Stimulated activated CD8-positive, alpha-beta memory T cell treated with anti-CD3 and anti-CD28 coated beads, Interleukin-12 subunit alpha, Interleukin-12 subunit beta, amount 100 ng/mL, for 24 hours (primary cell): Measurements from ENCODE around the gene UGT1A3.
"Not testable (repeated sequence)": the region's sequence is repeated elsewhere in the genome, so short reads cannot be mapped to it uniquely, and the experiment has no call there.

Experiments
- DNase-seq: peaks from one replicate; pipeline ENCODE4 v3.0.0-alpha.2; 2020; ENCODE audit errors: extremely low read depth

Gene UGT1A3

DNA sequence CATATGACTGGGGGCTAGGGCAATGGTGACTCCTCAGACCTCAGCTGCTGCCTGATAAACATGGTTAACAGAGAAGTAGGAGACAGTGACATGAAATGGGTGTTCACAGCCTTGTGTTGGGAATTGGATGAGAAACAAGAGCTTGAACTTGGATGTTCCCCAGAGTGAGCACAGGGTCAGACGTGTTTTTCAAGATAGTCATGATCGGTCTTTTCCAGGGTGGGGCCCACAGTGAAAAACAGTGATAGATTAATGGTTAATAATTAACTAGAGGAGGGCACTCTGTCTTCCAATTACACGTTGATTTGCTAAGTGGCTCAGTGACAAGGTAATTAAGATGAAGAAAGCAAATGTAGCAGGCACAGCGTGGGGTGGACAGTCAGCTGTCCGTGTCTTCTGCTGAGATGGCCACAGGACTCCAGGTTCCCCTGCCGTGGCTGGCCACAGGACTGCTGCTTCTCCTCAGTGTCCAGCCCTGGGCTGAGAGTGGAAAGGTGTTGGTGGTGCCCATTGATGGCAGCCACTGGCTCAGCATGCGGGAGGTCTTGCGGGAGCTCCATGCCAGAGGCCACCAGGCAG lies at the start of gene UGT1A3:
Gene UGT1A3 (plus strand): TSS at position 320 of the 579 bp plus-strand sequence. CDS start 85 bp downstream, at position 405.
- no peak for DNase-seq

DNA sequence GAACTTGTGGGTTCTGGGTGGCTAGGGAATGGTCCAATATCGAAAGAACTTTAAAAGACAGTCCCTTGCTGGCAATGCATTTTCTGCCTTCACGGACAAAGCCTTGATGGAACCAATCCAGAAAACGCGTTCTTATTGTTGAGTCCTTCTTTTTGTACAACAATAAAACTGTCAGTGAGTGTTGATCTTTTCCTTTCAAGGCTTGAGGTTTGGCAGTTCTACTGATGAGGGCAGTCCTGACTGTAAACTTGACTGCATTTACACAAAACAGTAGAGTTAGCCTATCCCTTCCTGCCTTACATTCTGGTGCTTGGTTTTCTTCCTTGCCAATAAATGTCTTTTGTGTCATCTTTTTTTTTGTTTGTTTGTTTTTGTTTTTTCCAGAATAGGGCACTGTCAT lies 49.6 kb upstream of the UGT1A3 start:
- DNase-seq, result no peak

DNA sequence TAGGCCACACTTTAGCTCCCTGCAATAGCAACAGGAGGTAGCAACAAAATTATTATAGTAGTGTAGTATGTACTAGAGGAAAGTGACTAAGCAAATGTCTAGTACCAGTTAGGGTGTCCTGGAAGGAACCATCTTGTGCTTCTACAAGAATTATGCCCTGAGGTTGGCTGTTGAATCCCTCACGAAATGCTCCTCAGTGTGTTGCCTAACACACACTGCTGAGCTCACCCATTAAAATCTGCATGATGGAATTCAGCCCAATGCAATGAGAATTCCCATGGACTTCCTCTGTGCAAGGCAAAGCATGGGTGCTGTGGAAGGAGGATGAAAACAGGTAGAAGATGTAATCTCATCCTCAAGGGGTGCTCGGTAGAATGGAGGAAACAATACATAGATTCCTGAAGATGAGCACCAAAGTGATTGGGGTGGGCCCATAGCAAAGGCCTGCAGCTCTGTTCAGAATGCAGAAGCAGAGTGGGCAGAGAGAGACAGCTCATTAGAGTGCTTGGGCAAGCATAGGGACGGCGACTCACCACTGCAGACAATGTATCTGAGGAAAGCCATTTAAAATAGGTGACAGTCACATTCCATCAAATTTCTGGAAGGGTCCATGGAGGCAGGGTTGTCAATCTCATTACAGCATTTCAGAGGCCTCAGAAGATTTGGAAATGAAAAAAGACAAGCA lies 48.3 kb upstream of the UGT1A3 start:
- no peak for DNase-seq

DNA sequence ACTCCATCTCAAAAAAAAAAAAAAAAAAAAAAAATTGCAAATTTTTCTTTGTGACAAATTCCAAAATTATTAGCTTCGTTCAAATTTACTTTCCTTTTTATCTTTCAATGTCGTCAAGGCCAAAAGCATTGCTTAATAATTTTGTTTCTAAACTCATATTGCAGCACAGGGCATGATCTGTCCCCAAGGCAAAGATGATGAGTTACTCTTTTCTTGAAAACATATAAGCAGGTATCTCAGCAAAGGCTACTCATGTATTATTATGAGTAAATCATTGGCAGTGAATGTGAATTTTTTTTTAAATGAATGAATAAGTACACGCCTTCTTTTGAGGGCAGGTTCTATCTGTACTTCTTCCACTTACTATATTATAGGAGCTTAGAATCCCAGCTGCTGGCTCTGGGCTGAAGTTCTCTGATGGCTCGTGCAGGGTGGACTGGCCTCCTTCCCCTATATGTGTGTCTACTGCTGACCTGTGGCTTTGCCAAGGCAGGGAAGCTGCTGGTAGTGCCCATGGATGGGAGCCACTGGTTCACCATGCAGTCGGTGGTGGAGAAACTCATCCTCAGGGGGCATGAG lies 47.2 kb upstream of the UGT1A3 start, which contains the start of gene UGT1A7:
Gene UGT1A7 (plus strand): TSS at position 381 of the 579 bp plus-strand sequence. CDS start 37 bp downstream, at position 418.
- no peak for DNase-seq

DNA sequence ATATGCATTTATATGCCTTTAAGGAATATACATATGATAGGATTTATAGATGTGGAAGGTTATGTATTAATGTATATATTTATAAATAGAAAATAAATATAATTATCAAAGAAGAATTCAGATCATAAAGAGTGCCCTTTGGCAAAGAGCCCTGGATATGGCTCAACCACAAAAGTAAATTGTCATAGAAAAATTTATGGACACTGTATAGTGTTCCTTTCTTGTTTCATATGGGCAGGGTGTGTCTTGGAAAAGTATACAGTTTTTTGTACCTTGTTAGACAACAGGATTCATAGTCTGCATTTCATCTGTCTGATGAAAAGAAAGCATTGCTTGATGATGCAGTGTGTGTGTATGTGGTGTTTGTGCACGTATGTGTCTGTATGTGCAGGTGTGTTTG lies 44.2 kb upstream of the UGT1A3 start:
- DNase-seq, result no peak

DNA sequence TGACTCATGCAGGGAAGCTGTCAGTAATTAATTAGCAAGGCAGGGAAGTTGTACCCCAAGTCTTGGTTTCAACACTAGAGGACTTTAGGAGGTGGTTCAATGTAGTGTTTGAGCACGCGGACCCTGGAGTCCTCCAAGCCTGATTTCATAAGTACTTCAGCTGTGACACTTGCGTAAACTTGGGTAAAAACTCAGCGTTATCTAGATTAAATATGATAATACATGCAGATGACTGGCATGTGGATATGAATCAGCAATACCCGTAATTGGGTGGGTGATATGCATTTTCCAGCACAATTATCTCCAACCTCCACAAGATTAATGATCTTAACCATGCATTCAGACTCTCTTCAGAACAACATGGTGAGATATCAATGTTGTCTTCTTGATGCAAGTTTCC lies 41.9 kb upstream of the UGT1A3 start:
- no peak for DNase-seq

DNA sequence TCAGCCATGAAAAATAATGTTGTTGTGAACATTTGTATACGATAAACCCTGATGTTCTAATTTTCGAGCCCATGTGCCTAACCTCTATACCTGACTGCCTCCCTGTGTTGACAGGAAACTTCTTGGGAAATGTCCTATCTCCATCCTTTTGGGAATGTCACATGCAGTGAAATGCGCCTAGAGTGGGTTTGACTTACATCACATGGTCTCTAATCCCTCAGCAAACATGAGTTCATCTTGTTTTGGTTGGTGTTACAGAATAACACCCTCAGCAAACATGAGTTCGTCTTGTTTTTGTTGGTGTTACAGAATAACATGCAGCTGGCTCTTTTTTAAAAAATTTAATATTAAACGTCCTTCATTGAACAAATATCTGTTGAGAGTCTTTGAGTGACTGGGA lies 40.5 kb upstream of the UGT1A3 start:
- no peak for DNase-seq

DNA sequence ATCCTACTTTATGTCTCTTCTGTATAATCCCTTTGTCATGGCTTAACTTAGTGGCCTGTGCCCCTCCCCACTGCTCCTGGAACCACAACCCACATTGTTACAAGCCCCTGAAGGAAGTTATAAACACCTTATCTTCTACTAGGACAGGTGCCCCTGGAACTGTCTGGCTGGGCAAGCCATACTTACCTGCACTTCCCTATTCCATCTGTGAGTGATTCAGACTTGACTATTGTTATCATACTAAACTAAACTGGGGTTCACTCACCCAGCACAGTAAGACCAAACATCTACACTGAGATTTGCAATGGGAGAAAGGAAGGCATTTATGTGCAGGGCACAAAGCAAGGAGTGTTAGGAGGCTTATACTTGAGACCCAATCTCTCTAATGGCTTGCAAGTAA lies 39.8 kb upstream of the UGT1A3 start:
- no peak for DNase-seq

DNA sequence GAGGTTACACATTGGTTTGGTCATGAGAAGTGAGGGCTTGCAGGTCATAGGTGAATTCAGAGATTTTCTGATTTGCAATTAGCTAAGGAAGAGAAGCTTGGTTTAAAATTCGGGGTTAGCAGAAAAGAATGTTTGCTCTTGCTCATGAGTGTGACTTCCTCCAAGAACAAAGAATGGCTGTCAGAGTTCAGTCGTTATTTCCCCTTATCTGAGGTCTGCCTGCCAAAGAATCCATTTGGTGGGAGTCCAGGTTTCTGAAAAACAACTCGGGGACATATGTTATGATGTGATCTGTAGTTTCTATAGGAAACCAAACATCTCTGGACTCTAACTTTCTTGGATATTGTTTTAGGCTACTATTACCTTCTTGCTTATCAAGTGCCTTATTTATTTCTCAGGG lies 39.3 kb upstream of the UGT1A3 start:
- DNase-seq, result no peak

DNA sequence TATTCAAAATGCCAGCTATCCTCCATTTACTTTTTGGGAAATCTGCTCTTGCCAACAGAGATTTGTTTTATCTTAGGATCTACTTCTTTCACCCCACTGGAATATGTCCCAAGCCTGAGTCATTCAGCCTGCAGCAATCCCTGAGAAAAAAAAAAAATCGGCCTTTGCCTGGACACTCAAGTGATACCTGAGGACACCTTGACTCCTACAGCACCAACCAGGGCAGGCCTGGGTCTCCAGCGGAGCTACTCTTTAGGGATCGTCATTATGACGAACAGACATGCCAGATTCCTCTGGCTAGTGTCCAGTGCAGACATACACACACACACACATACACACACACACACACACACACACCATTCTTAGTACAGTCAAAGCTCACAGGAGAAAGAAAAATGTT lies 38.4 kb upstream of the UGT1A3 start:
- no peak for DNase-seq

DNA sequence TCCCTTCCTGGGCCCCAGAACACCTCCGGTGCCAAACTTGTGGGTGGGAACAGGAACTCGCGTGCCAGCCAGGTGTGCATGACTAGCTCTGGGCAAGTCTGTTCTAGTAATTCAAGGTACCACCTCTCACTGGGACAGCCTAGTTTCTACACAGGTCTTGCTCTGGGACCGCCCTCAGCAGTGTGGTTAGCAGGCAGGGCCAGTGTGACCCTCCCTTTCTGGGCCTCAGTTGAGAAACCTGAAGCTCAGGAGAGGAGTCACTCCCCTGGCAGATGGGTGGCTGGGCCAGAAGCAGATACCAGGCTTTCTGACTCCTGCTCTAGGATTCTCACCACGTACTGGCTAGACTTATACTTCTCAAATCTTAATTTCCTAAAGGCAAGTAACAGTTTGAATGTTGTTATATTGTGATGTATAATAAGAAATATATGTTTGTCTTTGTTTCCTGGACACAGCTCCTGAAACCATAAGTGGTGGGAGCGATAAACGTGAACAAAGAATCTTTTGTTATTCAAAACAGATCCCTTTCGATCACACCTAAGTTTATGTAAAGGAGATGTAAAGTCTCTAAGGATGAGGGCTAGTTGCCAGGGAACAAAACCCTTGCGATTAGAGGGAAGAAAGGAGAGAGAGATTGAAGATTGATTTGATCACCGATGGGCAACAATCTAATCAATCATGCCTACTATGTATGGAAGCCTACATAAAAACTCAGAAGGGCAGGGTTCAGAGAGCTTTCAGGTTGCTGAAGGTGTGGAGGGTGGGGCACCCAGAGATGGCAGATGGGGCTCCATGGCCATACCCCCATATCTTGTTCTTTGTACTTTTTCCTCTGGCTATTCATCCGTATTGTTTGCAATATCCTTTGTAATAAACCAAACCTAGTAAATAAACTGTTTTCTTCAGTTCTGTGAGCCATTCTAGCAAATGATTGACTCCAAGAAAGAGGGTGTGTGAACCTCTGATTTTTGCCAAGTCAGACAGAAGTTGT lies 37.1 kb upstream of the UGT1A3 start:
- DNase-seq, result no peak

DNA sequence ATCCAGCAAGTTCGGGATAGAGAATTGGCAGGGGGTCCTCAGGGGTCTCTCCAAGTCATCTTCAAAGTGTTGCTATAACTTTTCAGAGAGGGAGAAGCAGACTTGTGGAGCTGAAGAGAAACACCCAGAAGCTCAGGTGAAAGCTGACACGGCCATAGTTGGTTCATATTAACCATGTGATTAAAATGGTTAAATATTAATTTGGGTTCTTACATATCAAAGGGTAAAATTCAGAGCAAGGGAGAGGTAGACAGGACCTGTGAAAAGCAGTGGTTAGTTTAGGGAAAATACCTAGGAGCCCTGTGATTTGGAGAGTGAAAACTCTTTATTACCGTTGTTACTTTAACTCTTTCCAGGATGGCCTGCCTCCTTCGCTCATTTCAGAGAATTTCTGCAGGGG lies 36.2 kb upstream of the UGT1A3 start, which contains the start of gene UGT1A6:
Gene UGT1A6 (plus strand): TSS at position 243 of the 400 bp plus-strand sequence. CDS start 115 bp downstream, at position 358.
- DNase-seq, result no peak

DNA sequence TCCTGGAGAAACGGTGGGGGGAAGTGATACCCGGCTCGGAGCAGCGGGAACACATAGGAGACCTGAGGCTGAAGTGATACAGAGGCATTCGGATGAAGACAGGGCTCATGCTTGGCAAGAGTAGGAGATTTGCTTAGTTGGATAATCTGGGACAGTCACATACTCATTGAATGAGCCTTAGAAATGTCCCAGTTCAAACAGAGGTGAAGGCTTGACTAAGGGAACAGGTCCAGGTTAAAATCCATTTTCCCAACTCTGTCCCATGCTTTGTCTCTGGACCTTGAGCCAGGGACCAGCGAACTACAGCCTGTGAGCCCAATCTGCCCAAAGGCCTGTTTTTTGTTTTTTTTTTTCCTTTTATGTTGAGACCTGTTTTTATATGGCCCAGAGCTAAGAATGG lies 34.9 kb upstream of the UGT1A3 start:
- DNase-seq, result no peak

DNA sequence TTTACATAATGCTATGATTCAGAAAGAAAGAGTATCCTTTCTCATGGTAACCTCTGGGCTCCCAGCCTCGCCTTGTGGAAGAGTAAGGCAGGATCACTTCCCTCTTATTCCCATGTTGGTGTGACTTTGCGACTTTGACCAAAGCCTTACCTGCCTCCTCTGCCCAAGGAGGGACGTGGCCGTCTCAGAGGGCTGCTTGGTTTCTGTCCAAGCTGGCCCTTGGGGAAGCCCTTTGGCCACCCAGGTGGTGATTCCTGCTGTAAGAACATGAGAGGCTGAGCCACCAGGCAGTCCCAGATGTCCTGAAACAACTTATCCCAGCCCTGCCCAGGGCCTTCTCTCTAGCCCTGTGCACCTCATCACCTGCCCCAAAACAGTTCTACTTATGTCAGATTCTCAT lies 30.1 kb upstream of the UGT1A3 start:
- no peak for DNase-seq

DNA sequence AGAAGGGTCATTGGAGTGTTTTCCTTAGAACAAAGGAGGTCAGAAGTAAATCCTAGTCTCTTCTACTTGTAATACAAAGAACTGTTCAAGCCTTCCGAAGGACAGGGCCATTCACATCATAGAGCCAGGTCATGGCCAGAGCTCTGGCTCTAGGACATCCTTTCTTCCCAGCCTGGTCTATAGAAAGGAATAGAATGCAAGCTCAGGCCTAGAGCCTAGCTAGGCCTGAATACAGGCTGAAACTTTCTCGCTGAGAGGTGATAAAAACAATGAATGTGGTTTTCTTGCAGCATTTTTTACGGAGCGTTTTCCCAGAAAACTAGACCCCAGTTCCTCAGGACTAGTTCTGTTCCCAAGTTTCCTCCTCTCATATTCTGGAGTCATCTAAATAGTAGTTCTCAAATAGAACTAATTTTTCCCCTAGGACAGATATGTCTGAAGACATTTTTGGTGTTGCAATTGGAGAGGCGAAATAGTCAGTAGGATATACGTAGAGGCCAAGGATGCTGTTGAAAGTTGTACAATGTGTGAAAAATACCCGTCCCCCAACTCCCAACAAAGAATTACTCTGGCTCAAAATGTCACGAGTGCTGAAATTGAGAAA lies 29.3 kb upstream of the UGT1A3 start:
- DNase-seq, result no peak

DNA sequence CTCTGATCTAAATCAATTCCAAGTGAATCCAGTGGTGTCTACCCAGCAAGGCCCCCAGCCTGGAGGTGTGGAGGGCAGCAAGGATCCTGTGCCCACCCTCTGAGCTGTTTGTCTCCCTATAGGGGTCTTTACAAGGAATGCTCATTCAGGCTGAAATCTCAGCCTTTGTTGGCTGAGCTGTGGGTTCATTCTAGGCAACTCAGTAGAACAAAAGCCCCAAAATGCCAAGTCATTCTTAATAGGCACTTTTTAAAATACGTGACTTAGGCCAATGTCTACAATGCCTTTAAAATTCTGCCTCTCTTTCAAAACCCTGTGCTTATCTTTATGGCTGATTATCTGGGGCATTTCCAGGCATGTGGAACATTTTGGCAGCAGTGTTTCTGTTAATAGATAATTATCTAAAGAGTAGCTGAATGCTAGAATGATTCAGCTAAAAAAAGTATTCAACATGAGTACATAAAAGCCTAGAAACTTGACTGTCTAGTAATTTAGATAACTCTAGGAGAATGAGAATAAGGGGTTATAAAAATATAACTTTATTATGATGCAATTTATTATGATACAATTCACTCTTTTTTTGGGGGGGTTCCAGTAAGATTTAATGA lies 28.7 kb upstream of the UGT1A3 start:
- no peak for DNase-seq

DNA sequence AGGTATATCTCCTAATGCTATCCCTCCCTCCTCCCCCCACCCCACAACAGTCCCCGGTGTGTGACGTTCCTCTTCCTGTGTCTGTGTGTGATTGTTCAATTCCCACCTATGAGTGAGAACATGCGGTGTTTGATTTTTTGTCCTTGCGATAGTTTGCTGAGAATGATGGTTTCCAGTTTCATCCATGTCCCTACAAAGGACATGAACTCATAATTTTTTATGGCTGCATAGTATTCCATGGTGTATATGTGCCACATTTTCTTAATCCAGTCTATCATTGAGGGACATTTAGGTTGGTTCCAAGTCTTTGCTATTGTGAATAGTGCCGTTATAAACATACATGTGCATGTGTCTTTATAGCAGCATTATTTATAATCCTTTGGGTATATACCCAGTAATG lies 28.0 kb upstream of the UGT1A3 start:
- DNase-seq, result not testable (repeated sequence)

DNA sequence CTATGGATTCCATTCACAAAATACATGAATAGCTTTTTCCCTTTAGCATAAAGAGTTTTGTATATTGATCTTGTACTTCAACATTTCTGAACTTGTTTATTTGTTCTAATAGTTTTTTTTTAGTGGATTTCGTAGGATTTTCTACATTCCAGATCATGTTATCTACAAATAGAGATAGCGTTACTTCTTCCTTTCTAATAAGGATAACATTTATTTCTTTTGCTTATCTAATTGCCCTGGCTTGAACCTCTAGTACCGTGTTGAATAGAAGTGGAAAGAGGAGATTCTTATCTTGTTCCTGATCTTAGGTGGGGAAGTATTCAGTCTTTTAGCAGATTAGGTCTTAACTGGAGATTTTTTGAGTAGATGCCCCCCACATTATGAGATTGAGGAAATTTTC lies 26.6 kb upstream of the UGT1A3 start:
- no peak for DNase-seq

DNA sequence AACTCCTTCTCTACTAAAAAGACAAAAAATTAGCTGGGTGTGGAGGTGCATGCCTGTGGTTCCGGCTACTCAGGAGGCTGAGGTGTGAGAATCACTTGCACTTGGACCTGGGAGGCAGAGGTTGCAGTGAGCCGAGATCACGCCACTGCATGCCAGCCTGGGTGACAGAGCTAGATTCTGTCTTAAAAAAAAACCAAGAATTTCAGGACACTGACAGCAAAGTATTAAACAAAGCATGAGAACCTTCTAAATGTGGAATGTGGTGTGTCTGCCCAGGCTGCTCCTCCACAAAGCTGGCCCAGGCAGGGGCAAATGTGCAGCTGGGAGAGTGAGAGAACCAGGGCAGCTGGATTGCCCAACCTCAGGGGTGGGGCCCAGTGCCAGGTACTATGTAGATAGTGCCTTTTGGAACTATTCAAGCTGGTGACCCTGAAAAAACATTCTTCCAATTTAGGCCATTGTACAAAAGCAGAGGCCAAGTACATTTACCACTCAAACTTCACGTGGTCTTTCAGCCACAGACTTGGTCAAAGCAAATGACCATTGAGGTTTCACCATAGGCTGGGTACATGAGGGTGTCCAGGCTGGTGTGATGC lies 22.8 kb upstream of the UGT1A3 start:
- DNase-seq, result no peak

DNA sequence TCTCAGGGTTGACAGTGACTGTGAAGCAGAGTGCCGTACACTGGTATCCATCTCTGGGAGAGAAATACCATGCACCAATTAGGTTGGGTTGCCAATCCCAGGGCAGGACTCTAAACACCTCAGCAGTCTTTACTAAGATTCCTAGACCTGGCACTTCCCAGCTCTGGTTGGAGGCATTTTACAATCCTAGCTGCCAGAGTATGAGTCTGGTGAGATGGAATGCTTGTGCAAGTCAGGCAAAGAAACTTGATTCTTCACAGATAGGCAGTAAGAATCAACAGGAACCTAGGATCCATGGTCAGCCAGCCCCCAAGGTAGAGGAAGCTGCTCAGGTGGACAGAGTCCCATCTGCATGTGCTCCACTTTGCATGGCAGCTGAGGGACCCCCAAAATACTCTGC lies 22.1 kb upstream of the UGT1A3 start:
- no peak for DNase-seq
